Activated T-helper 9 cell treated with anti-CD3 and anti-CD28 coated beads, Interleukin-2, amount 50 U/mL, for 16 hours (primary cell): ENCODE data around the gene MIER3.
A peak's percentile ranks its signal among the peaks of the same experiment; 100 is the strongest.

Experiments used
- DNase-seq: peaks from one replicate; pipeline ENCODE4 v3.0.0-alpha.2; 2020; ENCODE audit warnings: low read depth

MIER3 gene

DNA sequence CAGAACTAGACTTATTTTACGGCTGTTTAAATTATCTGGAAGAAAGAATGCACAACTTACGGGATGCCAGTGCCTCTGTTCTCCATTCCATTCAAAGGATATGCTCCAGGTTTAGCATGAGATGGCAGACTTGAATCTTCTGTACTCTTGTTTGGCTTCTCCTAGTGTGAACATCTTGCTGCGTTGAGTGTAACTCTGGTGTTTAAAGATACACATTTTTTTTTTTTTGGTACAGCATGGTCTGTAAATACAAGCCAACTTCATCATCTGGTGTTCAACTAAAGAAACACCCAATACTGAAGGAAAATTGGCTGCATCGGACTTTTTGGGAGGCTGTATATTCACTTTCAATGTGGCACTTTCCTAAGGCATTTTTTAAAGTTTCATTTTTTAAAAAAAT, 7.4 kb upstream of the MIER3 start:
- DNase-seq: no peak

DNA sequence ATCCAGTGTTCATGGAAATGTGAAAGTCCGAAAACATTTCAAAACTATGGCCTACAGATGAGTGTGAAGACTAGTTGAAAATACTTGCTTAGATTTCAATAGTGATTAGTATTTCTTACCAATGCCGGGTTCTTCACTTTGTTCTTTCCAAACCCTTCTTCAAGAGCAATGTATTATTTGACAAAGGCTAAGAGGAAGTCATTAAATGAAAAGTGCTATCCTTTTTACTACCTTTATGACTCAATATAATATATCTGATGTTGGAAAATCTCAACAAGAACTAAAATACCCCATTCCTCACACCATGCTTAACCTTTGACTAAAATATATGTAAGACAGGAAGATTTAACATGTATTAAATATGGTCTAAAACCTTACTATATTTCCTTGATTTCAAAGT, 6.7 kb upstream of the MIER3 start:
- DNase-seq: no peak

DNA sequence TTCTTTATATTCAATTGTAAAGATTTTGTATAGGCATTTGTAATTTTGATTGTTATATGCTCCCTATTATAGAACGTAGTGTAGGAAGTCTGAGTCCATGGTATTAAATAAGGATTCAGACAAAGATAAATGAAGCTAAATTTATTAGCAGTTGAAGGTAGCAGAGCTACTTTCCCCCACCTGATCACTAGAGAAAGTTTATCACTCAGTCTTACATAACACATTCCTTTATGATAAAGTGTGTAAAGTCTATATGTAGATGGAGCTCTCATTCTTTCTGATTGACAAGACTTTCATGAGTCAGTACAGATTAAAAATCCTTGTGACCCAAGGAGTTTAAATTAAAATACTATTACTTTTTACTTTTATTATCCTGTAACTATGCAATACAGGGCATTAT, 2.3 kb upstream of the MIER3 start:
- DNase-seq: no peak

DNA sequence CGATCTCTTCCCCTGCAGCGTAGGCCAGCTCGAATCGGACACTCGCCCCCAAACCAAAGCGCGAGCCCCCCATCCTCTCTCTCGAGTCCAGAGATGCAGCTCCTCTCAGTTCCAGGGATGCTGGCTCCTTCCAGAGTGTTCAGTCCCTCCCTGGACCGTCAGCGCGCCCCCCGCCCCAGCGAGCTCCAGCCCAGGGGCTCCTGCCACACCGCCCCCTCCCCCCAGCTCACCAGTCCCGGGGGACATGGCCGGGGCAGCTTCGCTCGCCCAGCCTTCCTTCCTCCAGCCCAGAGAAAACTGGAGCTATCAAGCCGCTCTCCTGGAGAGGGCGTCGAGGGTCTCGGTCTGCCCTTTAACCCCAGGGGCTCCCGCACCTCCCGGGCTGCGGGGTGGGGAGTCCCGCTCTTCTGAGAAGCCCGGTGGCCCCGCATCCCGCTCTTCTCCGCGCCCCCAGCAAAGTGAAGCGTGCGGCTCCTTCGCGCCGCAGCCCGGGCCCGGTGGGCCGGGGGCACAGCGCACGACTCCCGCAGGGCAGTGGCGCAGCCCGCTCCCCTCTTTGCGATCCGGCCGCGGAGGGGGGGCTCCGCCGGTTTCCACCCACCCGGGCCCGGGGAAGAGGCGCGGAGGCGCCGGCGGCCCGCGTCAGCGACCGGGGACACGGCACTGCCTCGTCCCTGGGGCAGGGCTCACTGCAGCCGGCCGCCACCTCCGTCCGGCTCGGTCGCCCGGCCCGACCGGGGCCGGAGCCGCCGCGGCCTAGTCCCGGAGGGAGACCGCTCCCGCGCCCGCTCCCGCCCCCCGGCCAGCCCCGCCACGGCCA, 587 bp downstream of the MIER3 start:
- peak; percentile 4 for DNase-seq

DNA sequence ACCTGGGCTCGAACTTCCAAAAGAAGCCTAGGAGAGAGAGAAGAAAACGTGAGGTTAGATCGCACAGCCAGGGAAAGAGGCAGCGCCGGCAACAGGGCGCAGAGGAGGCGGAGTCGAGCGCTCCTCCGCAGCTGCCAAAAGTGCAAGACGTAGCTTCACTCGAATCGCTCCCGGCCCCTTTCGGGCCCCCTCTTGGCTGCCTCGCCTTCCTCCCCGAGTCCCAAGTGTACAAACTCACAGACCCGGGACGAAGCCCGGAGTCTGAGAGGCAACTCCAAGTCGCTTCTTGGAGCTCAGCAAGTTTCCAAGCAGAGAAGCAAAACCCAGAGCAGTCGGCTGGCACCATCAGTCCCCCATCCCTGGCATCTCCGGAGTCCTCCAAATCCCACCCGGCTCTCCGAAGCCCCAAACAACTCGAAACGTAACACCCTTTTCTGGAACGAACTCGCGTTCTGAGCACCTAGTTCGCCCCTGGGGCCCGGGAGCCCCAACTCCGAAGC, 1.2 kb downstream of the MIER3 start:
- peak; percentile 31 for DNase-seq

DNA sequence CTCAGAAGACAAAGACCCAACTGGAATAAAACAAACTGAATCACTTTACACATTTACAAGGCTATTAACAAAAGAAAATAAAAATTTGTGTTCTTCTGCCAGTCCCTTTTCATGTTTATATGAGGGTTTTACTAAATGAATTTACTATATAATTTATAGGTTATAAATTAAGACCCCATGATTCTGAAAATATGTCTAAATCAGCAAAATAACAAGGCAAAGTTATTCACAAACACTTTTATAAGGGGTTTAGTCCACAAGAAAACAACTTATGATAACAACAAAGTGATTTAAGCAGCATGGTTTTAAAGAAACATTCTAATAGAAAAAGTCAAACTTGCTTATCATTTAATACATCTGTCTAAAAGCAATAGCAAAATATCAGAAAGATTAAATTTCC, 4.9 kb downstream of the MIER3 start:
- DNase-seq: no peak

DNA sequence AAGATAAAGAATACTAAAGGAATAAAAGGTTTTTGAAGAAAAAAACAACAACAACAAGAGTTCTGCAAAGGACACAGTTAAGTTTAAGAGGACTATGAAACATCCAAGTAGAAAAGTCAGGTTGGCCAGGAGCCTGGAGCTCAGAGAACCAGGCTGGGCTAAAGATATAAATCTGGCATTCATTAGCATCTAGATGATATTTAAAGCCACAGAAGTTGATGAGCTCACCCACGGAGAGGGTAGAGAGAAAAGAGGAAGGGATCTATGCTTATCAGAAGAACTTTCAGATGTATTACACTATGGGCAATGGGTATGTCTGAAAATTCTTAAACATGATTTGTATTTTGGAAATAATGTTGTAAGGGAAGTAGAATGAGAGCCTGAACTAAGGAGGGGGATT, 9.9 kb downstream of the MIER3 start:
- no peak for DNase-seq

DNA sequence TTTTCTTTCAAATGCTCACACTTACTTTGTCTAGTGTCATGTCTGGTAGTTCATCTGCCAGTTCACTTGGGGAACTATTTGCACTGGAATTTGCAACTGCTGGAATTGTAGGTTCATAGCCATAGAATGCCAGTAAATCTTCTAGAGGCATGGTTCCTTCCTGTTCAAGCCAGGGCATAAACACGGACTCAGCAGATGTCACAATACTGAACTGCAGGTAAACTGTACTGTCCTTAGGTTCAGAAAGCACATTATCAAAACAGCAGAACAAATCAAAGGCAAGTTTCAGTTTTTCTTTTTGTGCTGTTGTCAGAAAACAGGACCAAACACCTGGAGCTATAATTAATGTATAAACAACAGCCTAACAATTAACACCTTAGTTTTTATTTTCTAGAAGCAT, 13.1 kb downstream of the MIER3 start:
- DNase-seq: no peak

DNA sequence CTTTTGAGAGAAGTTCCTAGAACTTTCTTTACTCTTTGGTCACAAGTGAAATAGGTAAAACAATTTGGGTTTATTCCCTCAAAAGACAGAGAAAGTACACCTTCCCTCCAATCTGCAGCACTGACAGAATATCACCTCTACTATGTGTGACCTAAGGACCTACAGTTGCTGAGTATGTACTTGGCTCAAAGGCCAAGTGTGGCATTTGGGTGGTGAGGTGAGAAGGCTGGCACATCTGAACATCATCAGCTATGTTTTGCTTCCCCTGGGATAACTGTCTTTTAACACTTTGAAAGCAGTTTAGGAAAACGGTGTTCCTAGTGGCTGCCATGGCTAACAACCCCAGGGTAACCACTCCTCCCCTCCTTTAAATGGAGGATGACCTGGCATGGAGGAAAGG, 17.6 kb downstream of the MIER3 start:
- no peak for DNase-seq

DNA sequence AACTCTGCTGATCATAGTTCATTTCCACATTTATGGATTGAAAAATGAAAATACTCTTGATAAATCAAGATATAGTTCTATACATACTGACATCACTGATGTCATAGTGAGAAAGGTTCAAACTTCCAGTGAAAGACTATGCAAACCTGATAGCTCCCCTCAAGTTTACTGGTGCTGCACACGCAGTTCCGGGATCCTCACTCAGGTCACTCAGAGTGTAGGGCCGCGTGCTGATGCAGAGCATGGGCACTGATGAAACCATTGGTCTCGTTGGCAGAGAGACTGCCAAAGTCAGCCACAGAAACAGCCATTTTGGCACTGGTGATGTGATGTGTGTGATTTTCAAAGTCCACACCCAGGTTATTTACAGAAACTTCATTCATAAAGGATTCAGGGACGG, 29.0 kb downstream of the MIER3 start:
- no peak for DNase-seq

DNA sequence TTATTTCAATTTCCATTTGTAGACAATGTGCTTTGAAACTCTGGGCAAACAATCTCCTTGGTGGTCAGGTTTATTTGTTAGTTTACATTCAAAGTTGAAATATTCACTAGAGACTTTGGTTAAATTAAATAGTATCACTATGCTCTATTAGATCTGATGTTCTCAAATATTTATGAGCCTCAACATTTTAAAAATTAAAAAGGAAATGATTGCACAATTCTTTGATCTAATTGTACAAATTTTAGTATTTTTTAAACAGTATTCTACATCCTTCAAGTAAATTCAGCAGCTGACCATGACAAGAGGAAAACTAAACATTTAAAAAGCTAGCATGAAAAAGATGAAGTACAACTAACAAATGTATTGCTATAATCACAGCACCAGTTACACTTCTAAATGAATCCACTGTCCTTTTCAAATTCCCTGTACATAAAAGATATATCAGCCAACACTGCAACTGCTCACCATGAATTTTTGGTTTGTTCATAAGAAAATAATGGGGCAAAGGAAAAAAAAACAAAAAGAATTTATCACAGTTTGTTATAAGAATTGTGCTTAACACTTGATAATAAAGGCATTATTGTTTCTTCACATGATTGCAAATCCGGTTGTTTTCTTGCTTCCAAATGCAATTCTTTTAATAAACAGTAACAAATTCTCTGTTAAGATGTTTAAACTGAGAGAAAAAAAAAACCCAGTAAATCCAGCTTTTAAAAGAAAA, 31.8 kb downstream of the MIER3 start:
- DNase-seq: no peak

DNA sequence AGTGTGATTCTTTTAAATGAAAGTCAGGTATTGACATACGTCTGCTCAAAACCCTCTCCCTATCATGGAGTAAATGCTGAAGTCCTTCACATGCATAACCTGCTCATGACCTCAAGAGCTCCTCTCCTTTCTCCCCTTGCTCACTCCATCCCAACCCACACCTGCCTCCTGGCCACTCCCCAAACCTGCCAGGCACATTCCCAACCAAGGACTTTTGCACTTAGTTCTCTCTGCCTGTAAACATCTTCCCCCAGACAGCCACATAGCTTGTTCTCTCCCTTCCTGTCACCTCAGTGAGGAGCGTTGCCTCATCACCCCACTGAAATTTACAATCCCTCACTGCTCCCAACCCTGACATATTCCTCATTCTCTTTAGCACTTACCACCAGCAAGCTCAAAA, 33.9 kb downstream of the MIER3 start:
- DNase-seq: no peak

DNA sequence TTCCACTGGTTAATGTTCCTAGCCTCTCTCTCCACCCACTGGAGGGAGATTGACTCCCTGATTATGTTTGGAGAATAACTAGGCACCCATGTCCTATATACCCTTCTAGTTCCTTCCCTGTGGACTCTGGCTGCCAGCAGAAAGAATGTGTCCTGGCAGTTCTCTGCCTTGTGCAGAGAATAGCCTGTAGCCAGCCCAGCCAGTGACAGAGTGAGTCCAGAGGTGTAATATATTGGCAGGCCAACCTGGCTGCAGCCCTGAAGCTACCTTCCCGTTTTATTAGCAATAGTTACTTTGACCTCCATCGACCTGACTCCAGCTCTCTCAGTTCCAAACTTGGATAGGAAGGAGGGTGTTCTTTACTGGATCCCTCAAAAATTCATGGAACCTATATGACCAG, 34.4 kb downstream of the MIER3 start:
- DNase-seq: no peak

DNA sequence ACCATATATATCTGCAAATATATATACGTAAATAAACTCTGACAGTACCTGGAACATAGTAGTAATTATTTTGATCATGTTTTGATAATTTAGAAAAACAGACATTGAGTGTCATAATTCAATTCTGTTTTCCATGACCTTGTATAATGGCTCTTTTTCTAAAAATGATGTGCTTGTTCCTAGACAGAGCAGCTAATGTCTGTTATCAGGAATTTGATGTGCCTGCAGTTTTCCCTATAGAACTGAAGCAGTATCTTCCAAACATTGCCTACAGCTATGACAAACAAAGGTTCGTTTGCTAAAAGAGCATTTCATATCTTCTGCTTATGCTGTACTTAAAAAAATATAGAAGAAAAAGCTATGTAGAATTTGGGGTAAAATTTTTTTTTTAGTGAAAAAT, 37.2 kb downstream of the MIER3 start:
- DNase-seq: no peak

DNA sequence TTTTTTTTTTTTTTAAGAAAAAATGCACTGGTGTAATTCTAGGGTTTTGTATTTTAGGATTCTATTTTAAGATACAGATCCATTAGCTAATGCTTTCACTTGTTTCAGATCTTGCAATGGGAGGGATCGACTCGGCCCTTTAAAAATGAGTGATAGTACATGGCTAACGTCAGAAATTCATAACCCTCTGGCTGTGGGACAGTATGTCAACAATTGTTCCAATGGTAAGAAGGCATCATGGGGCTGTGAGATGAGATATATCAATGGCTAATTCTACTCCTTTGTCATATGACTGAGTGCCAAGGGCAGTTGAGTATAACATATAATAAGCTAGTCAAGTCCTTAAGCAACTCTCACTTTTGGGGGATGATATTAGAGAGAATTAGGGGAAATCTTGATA, 38.2 kb downstream of the MIER3 start:
- DNase-seq: no peak

DNA sequence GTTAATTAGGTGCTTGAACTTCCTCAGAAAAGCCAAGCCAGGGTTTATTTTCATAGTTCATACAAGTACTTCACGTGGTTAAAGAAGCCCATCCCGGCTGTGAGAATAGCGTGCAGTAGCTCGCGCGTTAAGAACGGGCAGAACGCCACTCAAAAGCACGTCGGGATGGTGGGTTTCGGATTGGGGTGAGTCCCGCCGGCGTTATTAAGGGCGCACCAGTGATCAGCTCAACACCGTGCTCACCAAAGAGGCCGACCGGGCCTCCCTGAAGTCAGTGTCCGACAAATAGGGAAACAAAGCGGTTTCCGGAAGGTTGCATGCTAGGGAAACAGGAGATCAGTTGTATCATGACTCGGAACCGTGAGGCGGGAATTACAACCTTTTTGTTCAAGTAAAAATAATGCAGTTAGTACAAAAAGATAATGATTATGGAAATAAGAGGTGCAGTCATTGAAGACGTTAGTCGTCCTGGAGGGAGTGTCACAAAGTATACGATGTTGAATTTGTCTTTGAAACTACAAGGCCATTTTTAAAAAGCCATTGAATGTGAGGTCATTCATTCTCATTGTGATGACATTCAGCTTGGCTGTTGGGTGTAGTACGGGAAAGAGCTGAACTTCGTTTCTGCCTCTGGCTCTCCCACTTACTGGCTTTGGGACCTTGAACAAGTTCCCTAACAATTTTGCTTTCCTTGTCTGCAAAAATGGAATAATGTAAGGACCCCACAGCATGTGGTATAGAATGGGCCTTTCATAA, 41.5 kb downstream of the MIER3 start:
- DNase-seq: no peak

DNA sequence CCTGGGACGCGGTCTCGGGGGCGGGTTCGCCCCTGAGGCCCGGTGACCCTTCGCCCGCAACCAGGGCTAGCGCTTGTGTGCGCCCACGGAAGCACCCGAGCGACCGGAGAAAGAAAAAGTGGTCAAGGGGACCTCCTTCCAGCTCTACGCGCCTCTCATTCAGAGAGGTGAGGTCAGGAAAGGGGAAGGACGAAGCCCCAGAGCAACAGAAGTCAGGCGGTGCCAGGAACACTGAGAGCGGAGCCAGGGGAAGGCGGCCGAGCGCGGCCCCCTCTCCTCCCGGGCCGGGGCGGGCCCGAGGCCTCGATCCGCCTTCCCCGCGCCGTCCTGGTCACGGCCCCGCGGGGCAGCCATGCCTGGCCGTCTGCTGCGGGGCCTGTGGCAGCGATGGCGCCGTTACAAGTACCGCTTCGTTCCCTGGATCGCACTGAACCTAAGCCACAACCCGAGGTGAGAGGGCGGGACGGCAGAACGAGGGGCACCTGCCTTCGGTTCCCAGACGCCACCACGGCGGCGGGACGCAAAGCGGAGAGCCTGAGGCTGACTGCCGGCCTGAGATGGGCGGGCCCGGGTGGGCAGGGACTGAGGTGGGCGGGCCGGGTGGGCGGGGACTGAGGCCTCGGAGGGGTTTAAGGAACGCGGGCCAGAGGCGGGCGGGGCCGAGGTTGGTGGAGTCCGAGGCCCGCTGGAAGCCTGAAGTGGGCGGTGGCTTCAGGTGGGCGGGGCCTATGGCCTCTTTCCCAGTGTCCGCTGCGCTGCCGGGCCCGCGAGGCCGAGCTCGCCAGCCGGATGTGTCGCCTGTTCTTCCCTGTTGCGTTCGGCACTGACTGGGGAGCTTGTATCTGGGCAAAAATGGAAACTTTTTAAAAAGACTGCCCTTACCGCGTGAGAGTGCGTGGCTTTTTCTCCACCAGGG, 42.4 kb downstream of the MIER3 start, which contains the start of gene SETD9:
Gene SETD9 (plus strand): TSS at position 303 of the 916 bp plus-strand sequence. CDS start 50 bp downstream, at position 353.
- DNase-seq: peak; percentile 86

DNA sequence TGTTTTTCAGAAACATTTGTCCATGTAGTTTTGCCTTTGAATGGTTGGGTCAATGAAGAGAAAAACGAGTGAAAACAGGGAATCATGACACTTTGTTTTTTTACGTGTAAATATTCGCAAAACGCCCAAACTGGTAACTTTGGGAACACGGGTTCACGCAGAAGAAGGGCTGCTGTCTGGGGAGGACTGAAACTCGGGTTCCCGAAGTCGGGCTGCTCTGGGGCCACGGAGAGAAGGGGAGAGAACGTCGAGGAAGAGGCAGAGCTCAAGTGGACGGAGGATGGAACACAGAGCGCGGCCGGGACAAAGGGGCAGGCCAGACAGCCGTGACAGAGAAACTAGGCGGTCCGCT, 43.0 kb downstream of the MIER3 start:
- no peak for DNase-seq

DNA sequence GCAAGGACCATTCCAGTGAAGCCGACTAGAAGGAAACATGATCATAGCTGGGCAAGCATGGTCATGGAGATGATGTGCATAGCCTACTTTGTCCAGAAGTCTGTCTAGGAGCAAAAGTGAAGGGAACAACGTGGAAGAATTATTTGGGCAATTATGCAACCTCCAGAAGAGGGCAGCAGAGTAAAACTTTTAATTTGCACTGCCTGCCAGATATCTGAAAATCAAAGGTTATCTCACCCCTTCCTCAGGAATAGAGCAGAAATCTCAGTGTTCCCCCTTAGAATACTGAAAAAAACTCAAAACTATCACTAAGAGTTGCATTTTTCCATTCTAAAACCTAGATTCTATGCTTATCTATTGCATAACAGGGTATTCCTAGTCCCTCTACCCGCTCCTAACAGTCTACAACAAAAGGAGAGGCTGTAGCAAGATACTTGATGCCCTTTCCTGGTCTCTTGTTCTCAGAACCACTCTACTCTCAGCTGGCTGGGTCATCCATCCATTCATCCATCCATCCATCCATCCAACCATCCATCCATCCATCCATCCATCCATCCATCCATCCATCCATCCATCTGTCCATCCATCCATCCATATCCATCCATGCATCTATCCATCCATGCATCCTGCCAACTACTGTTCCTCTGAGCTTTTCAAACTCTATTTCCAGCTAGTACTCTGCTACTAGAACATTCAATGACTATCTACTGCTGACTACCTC, 50.9 kb downstream of the MIER3 start:
- no peak for DNase-seq

DNA sequence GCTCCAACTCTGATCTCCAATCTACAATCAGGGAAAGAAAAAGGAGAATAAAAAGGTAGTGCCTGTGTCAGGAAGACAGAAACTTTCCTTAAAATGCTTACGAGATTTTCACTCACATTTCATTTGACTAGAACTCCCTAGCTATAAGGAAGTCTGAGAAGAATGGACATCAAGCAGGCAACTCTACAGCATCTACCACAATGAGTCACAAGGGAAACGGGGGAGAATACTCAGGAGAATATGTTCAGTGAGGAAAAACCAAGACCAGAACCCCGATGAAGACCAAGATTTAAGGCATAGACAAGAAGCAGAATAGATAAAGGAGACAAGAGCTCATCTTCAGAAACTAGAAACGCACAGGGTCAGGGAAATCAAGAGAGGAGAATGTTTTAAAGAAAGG, 51.5 kb downstream of the MIER3 start:
- DNase-seq: no peak

DNA sequence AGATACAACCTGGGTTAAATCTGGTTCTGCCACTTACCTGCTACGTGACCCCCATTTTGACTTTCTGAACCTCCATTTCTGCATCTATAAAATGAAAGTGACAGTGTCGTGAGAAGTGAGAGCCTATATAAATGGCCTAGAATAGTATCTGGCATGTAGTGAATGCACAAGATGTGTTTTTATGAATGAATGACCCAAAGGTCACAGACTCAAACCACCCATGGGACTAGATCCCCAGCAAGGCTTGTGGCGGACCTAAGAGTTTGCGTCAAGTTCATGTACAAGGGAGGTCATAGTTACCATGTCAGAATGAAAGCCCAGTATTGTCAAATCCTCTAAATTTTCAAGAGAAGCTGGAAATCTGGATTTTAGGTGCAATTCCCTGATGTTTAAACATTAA, 53.7 kb downstream of the MIER3 start:
- DNase-seq: no peak
